Stomach (tissue), 4 donors: ENCODE data around the gene INSL6.

ENCODE experiments used
- CTCF ChIP-seq, 7 experiments: fragments of 450-650 bp in 4 of 7; fragments of 200-600 bp in 3 of 7; sonication (generic) in 3 of 7; IDR thresholded peaks; one replicate each; pipeline ENCODE4 v1.5.1; 2016 to 2019; ENCODE audit warnings: antibody characterized with exemption in 7 of 7, control low read depth in 2 of 7, mild to moderate bottlenecking in 1 of 7
- POLR2A ChIP-seq, 4 donors: fragments of 450-650 bp; IDR thresholded peaks; one replicate each; pipeline ENCODE4 v1.6.1; 2016; ENCODE audit warnings: antibody characterized with exemption in 4 of 4, control low read depth in 2 of 4, mild to moderate bottlenecking in 1 of 4, moderate library complexity in 1 of 4
- POLR2AphosphoS5 ChIP-seq, 3 donors: sonication (generic); formaldehyde crosslinking; IDR thresholded peaks; one replicate each; pipeline ENCODE4 v1.6.1; 2016; ENCODE audit warnings: antibody characterized with exemption in 3 of 3

GRCh38 chr9:5184776-5185175, 663 bp downstream of the INSL6 start:
- TF ChIP-seq CTCF (IDR thresholded peaks at IDR 0.05) (no peak), POLR2AphosphoS5 (IDR thresholded peaks at IDR 0.05) (no peak), POLR2A (IDR thresholded peaks at IDR 0.05) (no peak)
